Neural progenitor cell (in vitro differentiated cells): Measurements from ENCODE around the gene HTR1D.

Source experiments
- CTCF ChIP-seq: fragments of 200-600 bp; sonication (generic); IDR thresholded peaks from 2 replicates; pipeline ENCODE4 v1.5.1; 2017; ENCODE audit warnings: antibody characterized with exemption, mild to moderate bottlenecking
- EZH2 ChIP-seq: fragments of 200-600 bp; sonication (generic); IDR thresholded peaks from 2 replicates; pipeline ENCODE4 v1.6.1; 2017; ENCODE audit warnings: antibody characterized with exemption, mild to moderate bottlenecking, moderate library complexity

- TF ChIP-seq CTCF: no peak
- no peak for TF ChIP-seq EZH2
These were observed 16.4 kb downstream of the HTR1D start for GRCh38 chr1:23200883-23201282.
